Epithelial cell of prostate (primary cell): Measurements from ENCODE around the gene C20orf144.

ENCODE experiments used
- DNase-seq: peaks from one replicate; pipeline ENCODE4 v3.0.0-alpha.2; 2011; ENCODE audit warnings: low read depth, low spot score
- H3K27ac ChIP-seq: fragments of 450-650 bp; 2 replicates; pipeline ENCODE4 v1.5.1; 2017; ENCODE audit warnings: mild to moderate bottlenecking

Gene C20orf144

GRCh38 chr20:33674294-33675135 is 12.4 kb downstream of the C20orf144 start, which contains the start of gene NECAB3:
NECAB3 (minus strand) TSS chr20:33674428; CDS start chr20:33674352, 76 bp downstream.
- no peak for DNase-seq
- H3K27ac ChIP-seq = no peak within 1 kb of the TSS

GRCh38 chr20:33675136-33675959 is 13.2 kb downstream of the C20orf144 start:
- no peak for DNase-seq
- H3K27ac ChIP-seq = no peak overlapping the region

GRCh38 chr20:33676121-33676520 is 14.0 kb downstream of the C20orf144 start:
- no peak overlapping the region for H3K27ac ChIP-seq
- no peak for DNase-seq

- no peak for DNase-seq
Observed at GRCh38 chr20:33676652-33677645, 14.8 kb downstream of the C20orf144 start.

GRCh38 chr20:33677991-33678702 is 16.0 kb downstream of the C20orf144 start:
- no peak overlapping the region for H3K27ac ChIP-seq
- DNase-seq = no peak

More at GRCh38 chr20:33676652-33677645, 14.8 kb downstream of the C20orf144 start:
- no peak overlapping the region for H3K27ac ChIP-seq

- no peak for DNase-seq
- H3K27ac ChIP-seq = no peak overlapping the region
Observed at GRCh38 chr20:33679758-33680485, 17.8 kb downstream of the C20orf144 start.

GRCh38 chr20:33680686-33681085 is 18.6 kb downstream of the C20orf144 start:
- no peak overlapping the region for H3K27ac ChIP-seq
- no peak for DNase-seq

GRCh38 chr20:33681288-33681687 is 19.2 kb downstream of the C20orf144 start:
- no peak overlapping the region for H3K27ac ChIP-seq
- DNase-seq = no peak

GRCh38 chr20:33681728-33682353 is 19.7 kb downstream of the C20orf144 start:
- DNase-seq = no peak
- no peak overlapping the region for H3K27ac ChIP-seq

GRCh38 chr20:33684533-33685327 is 22.6 kb downstream of the C20orf144 start:
- no peak overlapping the region for H3K27ac ChIP-seq
- DNase-seq = no peak

GRCh38 chr20:33685328-33686099 is 23.4 kb downstream of the C20orf144 start:
- no peak overlapping the region for H3K27ac ChIP-seq
- no peak for DNase-seq

GRCh38 chr20:33686100-33686983 is 24.2 kb downstream of the C20orf144 start, which contains the start of gene E2F1:
E2F1 (minus strand) TSS chr20:33686385; CDS start chr20:33686264, 121 bp downstream.
- no peak within 1 kb of the TSS for H3K27ac ChIP-seq
- peak; percentile 46 for DNase-seq

- H3K27ac ChIP-seq = no peak overlapping the region
- no peak for DNase-seq
Observed at GRCh38 chr20:33686984-33687366, 24.8 kb downstream of the C20orf144 start.

GRCh38 chr20:33687370-33687915 is 25.3 kb downstream of the C20orf144 start:
- no peak for DNase-seq
- no peak overlapping the region for H3K27ac ChIP-seq
